Measurements from ENCODE around the gene MRAS. TPM values are rescaled to one million over a fixed set of nuclear protein-coding genes. Genes with fewer than 3 reads are reported as not detected.
"Not testable (repeated sequence)": the region's sequence is repeated elsewhere in the genome, so short reads cannot be mapped to it uniquely, and the experiment has no call there.

MRAS gene
- total RNA-seq, 1 experiment from 2014 or later = 29.6 TPM

- no peak for DNase-seq (ENCODE audit: low read depth)
These were observed 19.0 kb downstream of the MRAS start for GRCh38 chr3:138367326-138367850.

DNA sequence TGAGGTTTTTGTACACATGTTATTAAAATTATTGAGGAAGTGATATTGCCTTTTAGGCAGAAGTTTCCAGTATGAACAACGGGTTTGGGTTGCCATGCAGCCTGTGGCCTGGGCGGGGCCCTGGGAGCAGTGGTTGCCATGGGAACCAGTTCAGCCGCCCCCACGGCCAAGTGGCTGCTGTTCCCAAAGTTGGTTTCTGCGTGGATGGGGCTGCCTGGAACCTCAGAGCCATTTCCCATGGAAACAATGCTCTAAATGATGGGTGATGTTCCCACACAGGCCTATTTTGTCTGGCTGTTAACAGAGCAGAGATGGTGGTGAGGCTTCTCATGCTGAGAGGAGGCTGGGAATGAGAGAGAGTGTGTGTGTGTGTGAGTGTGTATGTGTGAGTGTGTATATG is 19.5 kb downstream of the MRAS start:
- peak; percentile 21 for DNase-seq (ENCODE audit: low read depth)

- DNase-seq (ENCODE audit: low read depth) = no peak
These were observed 20.9 kb downstream of the MRAS start for GRCh38 chr3:138369151-138369900.

DNA sequence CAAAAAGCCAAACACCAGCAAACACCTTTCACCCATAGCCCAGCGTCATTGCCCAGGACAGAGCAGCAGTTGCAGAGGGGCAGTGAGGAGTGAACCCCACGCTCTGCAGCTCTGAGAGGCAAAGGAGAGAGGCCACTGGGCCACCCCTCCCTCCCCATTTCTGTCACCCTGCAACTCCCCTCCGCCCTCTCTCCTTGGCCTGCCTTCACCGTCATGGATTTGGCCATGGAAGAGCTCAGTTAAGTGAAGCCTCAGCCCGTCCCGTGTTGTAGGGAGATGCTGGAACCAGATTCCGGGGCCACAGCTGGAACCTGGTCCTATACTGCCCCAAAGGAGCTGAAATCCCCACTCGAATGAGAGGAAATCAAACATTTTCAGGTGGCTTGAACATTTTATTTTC is 21.9 kb downstream of the MRAS start:
- no peak for DNase-seq (ENCODE audit: low read depth)

DNA sequence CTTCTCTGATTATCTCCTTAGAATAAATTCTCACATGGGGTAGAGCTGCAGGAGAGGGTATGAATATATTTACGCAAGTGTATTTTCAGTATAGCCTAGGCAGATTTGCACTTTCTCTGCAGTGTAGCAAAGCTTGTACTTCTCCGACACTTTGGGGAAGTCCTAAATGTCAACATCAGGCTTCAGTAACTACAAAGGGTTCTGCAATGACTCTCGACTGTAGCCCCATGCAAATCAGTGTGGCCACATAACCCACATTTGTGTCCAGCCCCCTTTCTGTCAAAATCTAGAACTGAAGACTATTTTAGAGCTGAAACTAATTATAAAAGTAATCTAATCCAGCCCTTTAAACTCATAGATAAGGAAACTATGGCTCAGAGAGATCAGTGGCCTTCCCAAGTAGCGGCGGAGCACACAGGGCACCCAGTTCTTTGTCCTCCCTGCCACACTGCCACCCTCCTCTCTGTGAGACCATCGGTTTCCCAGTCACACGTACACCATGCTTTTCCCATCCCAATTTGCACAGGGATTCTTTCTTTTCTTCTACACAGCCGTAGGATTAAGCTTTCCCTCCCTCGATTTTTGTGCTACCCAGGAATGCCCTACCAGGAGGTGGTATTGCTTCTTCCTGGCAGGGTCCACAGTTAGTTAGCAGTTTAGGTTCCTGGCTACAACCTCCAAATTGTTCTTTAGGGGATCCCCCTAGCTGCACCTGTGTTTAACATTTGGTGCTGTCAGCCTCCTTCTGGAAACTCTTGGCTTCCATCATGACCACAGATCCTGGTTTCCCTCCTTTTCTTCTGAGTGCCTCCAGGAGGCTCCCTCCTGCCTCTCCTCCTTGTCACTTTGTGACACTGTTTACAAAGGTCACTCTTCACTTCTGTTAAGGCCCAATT is 22.9 kb downstream of the MRAS start:
- DNase-seq (ENCODE audit: low read depth) = no peak

- no peak for DNase-seq (ENCODE audit: low read depth)
These were observed 24.8 kb downstream of the MRAS start for GRCh38 chr3:138373087-138373735.

DNA sequence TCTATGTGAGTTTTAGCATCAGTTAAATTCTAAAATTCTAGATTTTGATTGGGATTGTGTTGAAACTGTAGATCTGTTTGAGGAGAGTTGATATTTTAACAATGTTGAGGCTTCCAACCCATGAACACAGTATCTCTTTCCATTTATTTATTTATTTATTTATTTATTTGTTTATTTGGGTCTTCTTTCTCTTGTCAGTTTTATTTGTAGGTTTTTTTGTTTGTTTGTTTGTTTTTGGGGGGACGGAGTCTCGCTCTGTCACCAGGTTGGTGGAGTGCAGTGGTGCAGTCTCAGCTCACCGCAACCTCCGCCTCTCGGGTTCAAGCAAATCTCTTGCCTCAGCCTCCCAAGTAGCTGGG is 25.3 kb downstream of the MRAS start:
- no peak for DNase-seq (ENCODE audit: low read depth)

DNA sequence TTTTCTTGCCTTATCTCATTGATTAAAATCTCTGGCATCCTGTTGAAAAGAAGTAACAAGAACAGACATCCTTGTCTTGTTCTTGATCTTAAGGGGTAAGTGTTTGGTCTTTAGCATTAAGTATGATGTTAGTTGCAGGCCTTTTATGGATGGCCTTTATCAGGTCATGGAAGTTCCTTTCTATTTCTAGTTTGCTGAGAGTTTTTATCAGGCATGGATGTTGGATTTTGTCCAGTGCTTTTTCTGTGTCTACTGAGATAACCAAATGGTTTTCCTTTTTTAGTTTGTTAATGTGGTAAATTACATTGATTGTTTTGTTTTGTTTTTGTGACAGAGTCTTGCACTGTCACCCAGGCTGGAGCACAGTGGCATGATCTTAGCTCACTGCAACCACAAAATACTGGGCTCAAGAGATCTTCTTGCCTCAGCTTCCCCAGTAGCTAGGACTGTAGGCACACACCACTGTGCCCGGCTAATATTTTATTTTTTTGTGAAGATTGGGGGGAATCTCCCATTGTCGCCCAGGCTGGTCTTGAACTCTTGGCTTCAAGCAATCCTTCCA is 26.3 kb downstream of the MRAS start:
- DNase-seq (ENCODE audit: low read depth) = no peak

DNA sequence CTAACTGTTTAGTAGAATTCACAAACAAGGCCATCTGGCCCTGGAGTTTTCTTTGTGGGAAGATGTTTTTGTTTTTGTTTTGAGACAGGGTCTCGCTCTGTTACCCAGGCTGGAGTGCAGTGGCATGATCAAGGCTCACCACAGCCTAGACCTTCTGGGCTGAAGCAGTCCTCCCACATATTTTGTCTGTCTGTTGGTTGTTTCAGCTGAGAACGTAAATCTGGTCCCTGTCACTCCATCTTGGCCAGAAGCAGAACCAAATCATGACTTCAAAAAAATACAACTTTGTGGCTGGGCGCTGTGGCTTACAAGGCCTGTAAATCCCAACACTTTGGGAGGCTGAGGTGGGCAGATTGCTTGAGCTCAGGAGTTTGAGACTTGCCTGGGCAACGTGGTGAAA is 27.1 kb downstream of the MRAS start:
- no peak for DNase-seq (ENCODE audit: low read depth)

- DNase-seq (ENCODE audit: low read depth) = no peak
These were observed 28.3 kb downstream of the MRAS start for GRCh38 chr3:138376663-138377062.

DNA sequence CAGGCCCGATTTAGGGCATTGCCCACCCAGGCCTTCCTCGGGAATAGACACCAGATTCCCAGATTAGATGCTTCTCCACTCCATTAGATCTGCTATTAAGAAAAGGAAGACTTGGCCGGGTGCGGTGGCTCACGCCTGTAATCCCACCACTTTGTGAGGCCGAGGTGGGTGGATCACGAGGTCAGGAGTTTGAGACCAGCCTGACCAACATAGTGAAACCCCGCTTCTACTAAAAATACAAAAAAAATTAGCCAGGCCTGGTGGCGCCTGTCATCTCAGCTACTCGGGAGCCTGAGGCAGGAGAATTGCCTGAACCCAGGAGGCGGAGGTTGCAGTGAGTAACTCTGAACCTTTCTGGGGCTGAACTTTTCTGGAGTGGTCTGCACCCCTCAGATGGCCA is 28.8 kb downstream of the MRAS start:
- DNase-seq (ENCODE audit: low read depth) = not testable (repeated sequence)

- DNase-seq (ENCODE audit: low read depth) = no peak
These were observed 29.4 kb downstream of the MRAS start for GRCh38 chr3:138377804-138378203.

- DNase-seq (ENCODE audit: low read depth) = no peak
These were observed 30.0 kb downstream of the MRAS start for GRCh38 chr3:138378331-138378730.

DNA sequence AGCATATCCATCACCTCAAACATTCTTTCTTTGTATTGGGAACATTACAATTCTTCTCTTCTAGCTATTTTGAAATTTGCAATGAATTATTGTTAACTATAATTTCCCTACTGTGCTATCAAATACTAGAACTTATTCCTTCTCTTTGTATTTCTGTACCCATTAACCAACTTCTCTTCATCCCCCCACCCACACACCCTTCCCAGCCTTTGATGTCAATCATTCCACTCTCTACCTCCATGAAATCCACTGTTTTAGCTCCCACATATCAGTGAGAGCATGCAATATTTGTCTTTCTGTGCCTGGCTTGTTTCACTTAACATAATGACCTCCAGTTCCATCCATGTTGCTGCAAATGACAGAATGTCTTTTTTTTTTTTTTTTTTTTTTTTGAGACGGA is 30.6 kb downstream of the MRAS start:
- no peak for DNase-seq (ENCODE audit: low read depth)

GRCh38 chr3:138381413-138381901 is 33.1 kb downstream of the MRAS start:
- DNase-seq (ENCODE audit: low read depth) = peak; percentile 63

DNA sequence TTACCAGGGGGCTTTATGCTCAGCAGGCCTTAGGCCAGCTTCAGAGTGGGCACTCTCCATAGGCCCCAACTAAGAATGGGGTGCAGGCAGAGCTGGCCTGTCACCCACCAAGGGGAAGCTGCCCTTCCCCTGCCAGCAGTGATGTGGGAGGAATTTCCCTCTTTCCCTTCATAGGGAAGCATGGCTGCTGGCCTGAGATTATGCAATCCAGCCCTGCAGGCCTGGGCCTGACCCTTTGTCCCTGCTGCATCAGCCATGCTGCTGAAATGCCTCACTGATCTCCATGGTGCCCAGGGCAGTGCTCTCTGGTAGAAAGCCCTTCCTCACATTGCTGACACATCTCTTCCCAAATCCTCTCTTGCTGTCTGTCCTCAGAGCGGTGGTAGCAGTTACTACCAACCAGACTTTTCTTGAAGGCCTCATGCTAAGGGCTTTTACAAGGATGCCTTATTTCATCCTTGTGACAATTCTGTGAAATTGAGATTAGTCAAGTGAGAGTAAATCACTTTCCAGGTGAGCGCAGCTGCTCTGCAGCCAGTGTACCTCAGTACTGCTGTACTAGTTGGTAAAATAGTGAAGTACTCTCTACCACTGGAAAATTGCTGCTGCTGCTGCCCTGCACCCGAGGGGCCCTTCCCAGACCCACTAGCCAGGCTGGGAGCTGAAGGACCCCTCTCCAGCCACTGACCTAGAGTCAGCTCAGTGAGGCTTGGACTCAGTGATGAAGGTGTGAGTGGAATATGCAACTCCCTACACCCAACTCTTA is 33.8 kb downstream of the MRAS start:
- DNase-seq (ENCODE audit: low read depth) = peak; percentile 74

GRCh38 chr3:138383715-138384465 is 35.5 kb downstream of the MRAS start:
- DNase-seq (ENCODE audit: low read depth) = no peak

DNA sequence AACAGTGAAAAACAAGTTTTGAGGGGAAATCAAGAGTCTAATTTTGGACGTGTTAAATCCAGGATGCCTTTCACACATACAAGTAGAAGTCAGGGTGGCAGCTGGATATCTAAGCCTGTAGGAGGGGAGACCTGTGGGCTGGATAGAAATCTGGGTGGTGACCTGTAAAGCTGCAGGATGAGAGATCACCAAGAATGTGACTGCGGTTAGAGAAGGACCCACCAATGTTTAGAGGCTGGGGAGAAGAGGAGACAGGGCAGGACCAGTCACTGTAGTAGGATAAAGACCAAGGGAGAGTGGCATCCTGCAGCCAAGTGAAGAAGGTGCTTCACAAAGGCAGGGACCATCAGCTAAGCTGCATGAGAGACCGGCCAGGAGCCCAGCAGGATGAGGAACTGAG is 36.2 kb downstream of the MRAS start:
- no peak for DNase-seq (ENCODE audit: low read depth)

DNA sequence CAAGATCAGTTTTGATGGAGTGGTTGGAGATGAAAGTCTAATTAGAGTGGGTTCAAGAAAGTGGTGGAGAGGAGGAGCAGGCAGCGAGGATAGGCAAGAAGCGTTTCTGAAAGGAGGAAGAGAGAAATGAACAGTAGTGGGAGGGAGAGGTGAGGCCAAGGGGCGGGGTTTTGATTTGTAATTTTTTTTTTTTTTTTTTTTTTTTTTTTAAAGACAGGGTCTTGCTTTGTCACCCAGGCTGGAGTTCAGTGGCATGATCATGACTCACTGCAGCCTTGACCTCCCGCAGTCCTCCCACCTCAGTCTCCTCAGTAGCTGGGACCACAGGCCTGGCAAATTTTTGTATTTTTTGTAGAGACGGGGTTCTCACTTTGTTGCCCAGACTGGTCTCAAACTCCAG is 36.6 kb downstream of the MRAS start:
- DNase-seq (ENCODE audit: low read depth) = peak; percentile 34

DNA sequence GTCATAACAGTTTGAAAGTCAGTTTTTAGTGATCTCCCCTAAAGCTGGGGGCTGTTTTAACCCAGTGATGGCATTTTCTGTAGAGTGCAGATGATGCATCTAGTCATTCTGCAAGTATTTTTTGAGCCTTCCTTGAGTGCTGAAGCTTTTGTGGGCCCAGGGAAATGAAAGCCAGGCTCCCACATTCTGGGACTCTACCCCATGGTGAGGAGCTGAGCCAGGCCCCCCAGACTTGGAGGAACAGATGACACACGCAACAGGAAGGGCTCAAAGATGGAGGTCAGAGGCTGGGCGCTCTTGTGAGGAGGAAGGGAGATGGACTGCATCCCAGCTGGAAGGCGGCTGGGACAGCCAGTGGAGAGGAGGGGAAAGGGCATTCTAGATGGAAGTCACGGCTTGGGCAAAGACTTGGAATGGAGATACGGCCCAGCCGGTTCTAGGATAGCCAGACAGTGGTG is 40.8 kb downstream of the MRAS start:
- DNase-seq (ENCODE audit: low read depth) = no peak
